Left lung (tissue), 10 donors: ENCODE data around the gene GRM1. TPM values are rescaled to one million over a fixed set of nuclear protein-coding genes. Genes with fewer than 3 reads are reported as not detected.

Source experiments
- ATAC-seq: fragments of 200-7000 bp; cut with Tn5 transposase; one replicate; pipeline ENCODE4 v1.9.1; 2020; ENCODE audit warnings: moderate library complexity
- DNase-seq, 4 donors: peaks; one replicate each; pipeline ENCODE4 v3.0.0-alpha.2; 2013 to 2020
- H3K27ac ChIP-seq, 2 donors: fragments of 200-600 bp; sonication (generic) in 1 of 2; one replicate each; pipeline versions ENCODE4 v1.5.0 to v1.8.0; 2020 to 2021
- H3K27me3 ChIP-seq, 2 donors: fragments of 200-600 bp; sonication (generic) in 1 of 2; one replicate each; pipeline versions ENCODE4 v1.5.0 to v1.8.0; 2020 to 2021
- H3K36me3 ChIP-seq, 2 donors: fragments of 200-600 bp; sonication (generic) in 1 of 2; one replicate each; pipeline versions ENCODE4 v1.5.0 to v1.8.0; 2020 to 2021
- H3K4me1 ChIP-seq, 2 donors: fragments of 200-600 bp; one replicate each; pipeline ENCODE4 v1.8.0; 2021
- H3K4me3 ChIP-seq, 2 donors: fragments of 200-600 bp; sonication (generic) in 1 of 2; one replicate each; pipeline versions ENCODE4 v1.5.0 to v1.8.0; 2020 to 2021; ENCODE audit warnings: mild to moderate bottlenecking in 1 of 2
- H3K9me3 ChIP-seq, 2 donors: fragments of 200-600 bp; sonication (generic) in 1 of 2; one replicate each; pipeline versions ENCODE4 v1.5.0 to v1.8.0; 2020 to 2021
- CTCF ChIP-seq, 2 donors: fragments of 200-600 bp; sonication (generic) in 1 of 2; IDR thresholded peaks; one replicate each; pipeline versions ENCODE4 v1.5.0 to v1.8.0; 2021; ENCODE audit warnings: antibody characterized with exemption in 2 of 2
- intact Hi-C, 2 donors: fragments of 100-400 bp; cut with DNase I; formaldehyde crosslinking; loops; one replicate each; pipeline versions ENCODE4 v1.11.2 to v1.14.2; 2022
- polyA plus RNA-seq, 6 donors: library from polyadenylated mRNA; unstranded; fragments of 120-200 nt; gene quantifications; one replicate each; pipeline ENCODE4 v1.2.1, GENCODE V29; 2013; ENCODE audit not compliant: insufficient read length in 6 of 6
- total RNA-seq, 2 donors: library from RNA; stranded (reverse); fragmentation: NEBNext Ultra II Directional; extraction: Animal tissue kit (Norgen Biotek cat#: 25700); gene quantifications; one replicate each; pipeline ENCODE4 v1.2.1, GENCODE V29; 2021
- donor health status: DM: no; HTN: yes; CAD: no.
- donor health status: DM: no; HTN: no; CAD: no.

Gene GRM1
- total and polyA plus RNA-seq, 8 donors, result 0.04 to 0.10 (median 0.07) TPM; not detected in 1

- ATAC-seq (no peak), DNase-seq (no peak)
- H3K4me1 ChIP-seq, result no peaks in the 10 kb centered on the region
- H3K27me3 ChIP-seq, result no peaks in the 10 kb centered on the region
- no peaks in the 10 kb centered on the region for H3K9me3 ChIP-seq
- H3K4me3 ChIP-seq, result no peak overlapping the region
- H3K36me3 ChIP-seq, result no peaks in the 10 kb centered on the region
- intact Hi-C loops, result no loop called here
- no peak overlapping the region for H3K27ac ChIP-seq
- no peak for TF ChIP-seq CTCF (IDR thresholded peaks at IDR 0.05)
These were observed 124.3 kb downstream of the GRM1 start for GRCh38 chr6:146153040-146153758.

GRCh38 chr6:146154197-146154596 lies 125.3 kb downstream of the GRM1 start:
- no peak for DNase-seq
- no peaks in the 10 kb centered on the region for H3K4me1 ChIP-seq
- H3K36me3 ChIP-seq, result no peaks in the 10 kb centered on the region
- no peaks in the 10 kb centered on the region for H3K9me3 ChIP-seq
- H3K27me3 ChIP-seq, result no peaks in the 10 kb centered on the region
- ATAC-seq, result no peak
- TF ChIP-seq CTCF (IDR thresholded peaks at IDR 0.05), result no peak
- H3K27ac ChIP-seq, result no peak overlapping the region
- intact Hi-C loops, result no loop called here
- no peak overlapping the region for H3K4me3 ChIP-seq

GRCh38 chr6:146161664-146162063 lies 132.8 kb downstream of the GRM1 start:
- Histone ChIP-seq H3K27me3 (no peaks in the 10 kb centered on the region), H3K27ac (no peak overlapping the region), H3K36me3 (no peaks in the 10 kb centered on the region), H3K4me1 (no peaks in the 10 kb centered on the region), H3K4me3 (no peak overlapping the region), H3K9me3 (no peaks in the 10 kb centered on the region)
- ATAC-seq, result no peak
- no peak for TF ChIP-seq CTCF (IDR thresholded peaks at IDR 0.05)
- intact Hi-C loops, result no loop called here
- DNase-seq, result no peak

- TF ChIP-seq CTCF (IDR thresholded peaks at IDR 0.05), result no peak
- intact Hi-C loops, result no loop called here
- ATAC-seq, result no peak
- DNase-seq, result no peak
- Histone ChIP-seq H3K9me3 (peaks cover 0 to 24% of the 10 kb centered on the region in 2 donors), H3K36me3 (no peaks in the 10 kb centered on the region), H3K27me3 (no peaks in the 10 kb centered on the region), H3K4me1 (no peaks in the 10 kb centered on the region), H3K4me3 (no peak overlapping the region), H3K27ac (no peak overlapping the region)
These were observed 141.0 kb downstream of the GRM1 start for GRCh38 chr6:146169872-146170271.

- no peaks in the 10 kb centered on the region for H3K27me3 ChIP-seq
- no peak for TF ChIP-seq CTCF (IDR thresholded peaks at IDR 0.05)
- H3K4me1 ChIP-seq, result no peaks in the 10 kb centered on the region
- H3K36me3 ChIP-seq, result no peaks in the 10 kb centered on the region
- intact Hi-C loops, result no loop called here
- H3K27ac ChIP-seq, result no peak overlapping the region
- H3K9me3 ChIP-seq, result no peaks in the 10 kb centered on the region
- H3K4me3 ChIP-seq, result no peak overlapping the region
- ATAC-seq (no peak), DNase-seq (no peak)
These were observed 148.9 kb downstream of the GRM1 start for GRCh38 chr6:146177785-146178184.
